ENCODE measurements around the gene CLIC3. TPM values are rescaled to one million over a fixed set of nuclear protein-coding genes. Genes with fewer than 3 reads are reported as not detected.

Gene CLIC3
- polyA plus RNA-seq, 2 donors: 351 to 474 TPM

DNA sequence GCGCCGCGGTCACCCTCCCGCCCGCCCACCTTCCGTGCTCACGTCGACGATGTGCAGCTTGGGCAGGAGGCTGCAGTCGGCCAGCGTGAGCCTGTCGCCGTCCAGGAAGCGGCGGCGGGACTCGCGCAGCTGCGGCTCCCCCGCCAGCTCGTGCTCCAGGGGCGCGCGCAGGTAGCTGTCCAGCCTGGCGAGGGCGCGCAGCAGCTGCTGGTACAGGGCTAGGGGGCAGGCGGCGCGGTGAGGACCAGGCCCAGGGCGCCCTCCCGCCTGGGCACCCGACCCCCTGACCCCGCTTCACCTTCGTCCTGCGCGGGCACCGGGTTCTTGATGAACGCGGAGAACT lies 1.5 kb downstream of the CLIC3 start:
- Histone ChIP-seq H3K27ac (ENCODE audit: low read depth in 2 of 2, low read length in 1 of 2) (peak overlapping the region; percentile 88), H3K4me3 (ENCODE audit: low read depth in 1 of 2, low read length in 2 of 2) (peak overlapping the region; percentile 51 to 52), H3K27me3 (ENCODE audit: control insufficient read depth in 1 of 2, insufficient read depth in 2 of 2, low read length in 2 of 2) (no peaks in the 10 kb centered on the region), H3K36me3 (ENCODE audit: control insufficient read depth in 2 of 2, insufficient read depth in 2 of 2, low read length in 1 of 2) (peaks cover 0 to 9% of the 10 kb centered on the region in 2 donors), H3K9me3 (ENCODE audit: control insufficient read depth in 2 of 2, insufficient read depth in 1 of 2, low read depth in 1 of 2, low read length in 1 of 2) (no peaks in the 10 kb centered on the region), H3K4me1 (ENCODE audit: control insufficient read depth in 2 of 2, insufficient read depth in 2 of 2, low read length in 1 of 2) (peaks cover 0 to 35% of the 10 kb centered on the region in 2 donors)
- WGBS, 2 donors: 45 to 47% methylated on average over 40 of the region's 40 CpGs

DNA sequence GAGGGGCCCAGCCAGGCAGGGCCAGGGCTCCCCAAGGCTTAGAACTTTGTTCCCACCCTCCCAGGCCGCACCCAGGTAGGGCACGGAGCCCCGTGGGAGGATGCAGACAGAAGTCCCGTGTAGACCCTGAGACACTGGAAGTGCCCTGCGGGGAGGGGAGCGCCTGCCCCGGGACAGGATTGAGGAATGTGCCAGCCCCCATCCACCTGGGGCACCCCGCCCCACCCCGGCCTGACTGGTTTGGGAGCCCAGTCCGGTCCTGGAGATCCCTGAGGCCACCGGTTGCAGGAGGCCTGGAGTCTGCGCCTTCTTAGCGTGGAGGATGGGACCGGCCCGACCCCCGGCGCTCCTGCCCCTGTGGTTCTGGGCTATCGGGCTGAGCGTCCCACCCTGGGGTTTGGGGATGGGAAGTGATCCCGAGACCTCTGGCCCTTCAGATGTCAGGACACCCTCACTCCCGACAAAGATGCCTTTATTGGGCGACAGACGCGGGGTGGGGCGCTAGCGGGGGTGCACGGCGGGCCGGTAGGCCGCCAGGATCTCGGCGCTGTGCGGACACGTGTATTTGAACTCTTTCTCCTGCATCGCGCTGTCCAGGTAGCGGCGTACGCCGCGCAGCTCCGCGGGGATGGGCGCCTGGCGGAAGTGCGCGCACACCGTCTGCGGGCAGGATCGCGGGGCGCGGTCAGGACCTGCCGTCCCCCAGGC lies 2.0 kb downstream of the CLIC3 start:
- H3K27me3 ChIP-seq (ENCODE audit: control insufficient read depth in 1 of 2, insufficient read depth in 2 of 2, low read length in 2 of 2): no peaks in the 10 kb centered on the region
- H3K4me1 ChIP-seq (ENCODE audit: control insufficient read depth in 2 of 2, insufficient read depth in 2 of 2, low read length in 1 of 2): peaks cover 0 to 35% of the 10 kb centered on the region in 2 donors
- 60 to 62% methylated on average over 54 of the region's 54 CpGs for WGBS, 2 donors
- peak overlapping the region; percentile 51 to 70 for H3K4me3 ChIP-seq (ENCODE audit: low read depth in 1 of 2, low read length in 2 of 2)
- no peaks in the 10 kb centered on the region for H3K9me3 ChIP-seq (ENCODE audit: control insufficient read depth in 2 of 2, insufficient read depth in 1 of 2, low read depth in 1 of 2, low read length in 1 of 2)
- peak overlapping the region; percentile 64 to 84 for H3K27ac ChIP-seq (ENCODE audit: low read depth in 2 of 2, low read length in 1 of 2)
- peaks cover 0 to 9% of the 10 kb centered on the region in 2 donors for H3K36me3 ChIP-seq (ENCODE audit: control insufficient read depth in 2 of 2, insufficient read depth in 2 of 2, low read length in 1 of 2)

DNA sequence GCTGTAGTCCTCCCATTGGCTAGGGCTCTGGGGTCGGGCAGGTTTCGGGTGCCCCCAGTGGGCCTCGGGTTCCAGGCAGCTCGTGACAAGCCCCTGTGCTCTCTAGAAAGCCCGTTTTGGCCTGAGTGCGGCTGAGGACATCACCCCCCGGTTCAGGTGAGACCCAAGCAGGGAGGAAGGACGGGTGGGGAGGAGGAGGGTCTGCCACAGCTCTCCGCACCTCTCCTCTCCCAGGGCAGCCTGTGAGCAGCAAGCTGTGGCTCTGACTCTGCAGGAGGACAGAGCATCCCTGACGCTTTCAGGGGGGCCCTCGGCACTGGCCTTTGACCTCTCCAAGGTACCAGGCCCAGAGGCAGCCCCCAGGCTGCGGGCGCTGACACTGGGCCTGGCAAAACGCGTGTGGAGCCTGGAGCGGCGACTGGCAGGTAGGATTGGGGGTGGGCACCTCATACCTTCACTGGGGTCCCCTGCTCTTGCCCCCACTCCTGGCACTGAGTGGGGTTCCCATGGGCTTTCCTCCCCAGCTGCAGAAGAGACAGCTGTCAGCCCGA lies 3.5 kb downstream of the CLIC3 start:
- Histone ChIP-seq H3K4me1 (ENCODE audit: control insufficient read depth in 2 of 2, insufficient read depth in 2 of 2, low read length in 1 of 2) (peaks cover 0 to 32% of the 10 kb centered on the region in 2 donors), H3K27ac (ENCODE audit: low read depth in 2 of 2, low read length in 1 of 2) (peak overlapping the region; percentile 84 to 85)

DNA sequence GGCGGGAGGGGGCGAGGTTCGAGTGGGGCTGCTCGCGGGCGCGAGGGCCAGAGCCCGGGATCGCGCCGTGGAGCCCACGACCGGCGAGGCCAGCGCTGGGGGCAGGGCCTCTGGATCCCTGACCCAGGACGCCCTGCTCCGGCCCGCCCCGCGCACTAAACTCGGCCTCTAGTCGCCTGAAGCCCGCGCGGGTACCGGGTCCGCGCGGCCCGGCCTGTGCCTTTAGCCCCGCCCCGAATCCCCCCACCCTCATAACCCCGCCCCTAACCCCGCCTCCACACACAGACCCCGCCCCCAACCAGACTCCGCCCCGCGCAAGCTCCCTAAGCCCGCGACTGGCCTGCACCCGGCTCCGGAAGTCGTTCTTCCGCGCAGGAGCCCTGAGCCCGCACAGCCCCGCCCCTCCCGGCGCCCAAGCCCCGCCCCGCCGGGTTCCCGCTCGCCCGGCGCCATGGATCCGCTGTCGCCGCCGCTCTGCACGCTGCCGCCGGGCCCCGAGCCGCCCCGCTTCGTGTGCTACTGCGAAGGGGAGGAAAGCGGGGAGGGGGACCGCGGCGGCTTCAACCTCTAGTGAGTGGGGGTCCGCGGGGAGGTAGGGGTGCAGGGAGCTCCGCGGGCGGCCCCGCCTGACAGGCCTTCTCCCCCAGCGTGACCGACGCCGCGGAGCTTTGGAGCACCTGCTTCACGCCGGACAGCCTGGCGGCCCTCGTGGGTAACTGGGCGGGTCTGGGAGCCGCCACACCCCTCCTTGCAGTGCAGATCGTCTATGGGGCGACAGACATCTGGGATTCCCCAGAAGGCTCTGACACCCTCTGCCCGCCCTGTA lies 4.2 kb downstream of the CLIC3 start, which contains the start of gene PAXX:
PAXX (plus strand) TSS at position 430 of the 826 bp plus-strand sequence; CDS start at position 452, 22 bp downstream.
- Histone ChIP-seq H3K27me3 (ENCODE audit: control insufficient read depth in 1 of 2, insufficient read depth in 2 of 2, low read length in 2 of 2) (no peaks in the 10 kb centered on the region), H3K27ac (ENCODE audit: low read depth in 2 of 2, low read length in 1 of 2) (peak within 1 kb of the TSS; percentile 84 to 90), H3K4me1 (ENCODE audit: control insufficient read depth in 2 of 2, insufficient read depth in 2 of 2, low read length in 1 of 2) (peaks cover 0 to 27% of the 10 kb centered on the region in 2 donors), H3K4me3 (ENCODE audit: low read depth in 1 of 2, low read length in 2 of 2) (peak within 1 kb of the TSS; percentile 52 to 70), H3K9me3 (ENCODE audit: control insufficient read depth in 2 of 2, insufficient read depth in 1 of 2, low read depth in 1 of 2, low read length in 1 of 2) (no peaks in the 10 kb centered on the region), H3K36me3 (ENCODE audit: control insufficient read depth in 2 of 2, insufficient read depth in 2 of 2, low read length in 1 of 2) (peaks cover 0 to 9% of the 10 kb centered on the region in 2 donors)
- 0 to 3% methylated on average over 49 to 92 of the region's 92 CpGs for WGBS, 2 donors

More for the DNA sequence above, 3.5 kb downstream of the CLIC3 start:
- H3K4me3 ChIP-seq (ENCODE audit: low read depth in 1 of 2, low read length in 2 of 2): peak overlapping the region; percentile 52 to 70
- no peaks in the 10 kb centered on the region for H3K27me3 ChIP-seq (ENCODE audit: control insufficient read depth in 1 of 2, insufficient read depth in 2 of 2, low read length in 2 of 2)
- peaks cover 0 to 9% of the 10 kb centered on the region in 2 donors for H3K36me3 ChIP-seq (ENCODE audit: control insufficient read depth in 2 of 2, insufficient read depth in 2 of 2, low read length in 1 of 2)
- 30 to 33% methylated on average over 18 of the region's 18 CpGs for WGBS, 2 donors
- no peaks in the 10 kb centered on the region for H3K9me3 ChIP-seq (ENCODE audit: control insufficient read depth in 2 of 2, insufficient read depth in 1 of 2, low read depth in 1 of 2, low read length in 1 of 2)

DNA sequence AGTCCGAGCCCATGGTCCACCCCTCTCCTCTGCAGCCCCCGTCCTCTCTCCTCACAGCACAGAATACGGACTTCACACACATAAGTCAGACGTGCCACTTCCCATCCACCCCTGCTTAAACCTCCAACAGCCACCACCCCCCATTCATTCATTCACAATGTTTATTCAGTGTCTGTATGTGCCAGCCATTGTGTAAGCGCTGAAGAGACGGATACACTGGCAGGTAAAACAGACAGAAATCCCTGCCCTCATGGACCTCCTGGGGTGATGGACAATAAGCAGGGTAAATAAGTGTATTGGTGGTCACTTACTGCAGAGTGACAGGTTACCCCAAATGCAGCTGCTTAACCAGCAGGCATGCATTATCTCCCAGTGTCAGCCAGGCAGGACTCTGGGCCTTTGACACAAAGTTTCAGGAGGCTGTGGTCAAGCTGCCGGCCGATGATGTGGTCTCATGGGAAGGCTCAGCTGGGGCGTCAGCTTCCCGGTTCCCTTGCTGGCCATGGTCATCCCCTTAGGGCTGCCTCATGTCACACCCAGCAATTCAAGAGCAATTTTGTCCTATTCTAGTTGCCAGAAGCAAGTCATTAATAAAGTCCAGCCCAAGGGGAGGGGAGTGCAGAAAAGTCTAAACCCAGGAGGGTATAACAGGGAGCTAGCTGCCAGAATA lies 6.0 kb downstream of the CLIC3 start:
- Histone ChIP-seq H3K4me1 (ENCODE audit: control insufficient read depth in 2 of 2, insufficient read depth in 2 of 2, low read length in 1 of 2) (peaks cover 0 to 21% of the 10 kb centered on the region in 2 donors), H3K27ac (ENCODE audit: low read depth in 2 of 2, low read length in 1 of 2) (no peak overlapping the region), H3K36me3 (ENCODE audit: control insufficient read depth in 2 of 2, insufficient read depth in 2 of 2, low read length in 1 of 2) (peaks cover 0 to 9% of the 10 kb centered on the region in 2 donors), H3K9me3 (ENCODE audit: control insufficient read depth in 2 of 2, insufficient read depth in 1 of 2, low read depth in 1 of 2, low read length in 1 of 2) (no peaks in the 10 kb centered on the region), H3K27me3 (ENCODE audit: control insufficient read depth in 1 of 2, insufficient read depth in 2 of 2, low read length in 2 of 2) (no peaks in the 10 kb centered on the region), H3K4me3 (ENCODE audit: low read depth in 1 of 2, low read length in 2 of 2) (no peak overlapping the region)
- WGBS, 2 donors: 66 to 82% methylated on average over 10 of the region's 10 CpGs

DNA sequence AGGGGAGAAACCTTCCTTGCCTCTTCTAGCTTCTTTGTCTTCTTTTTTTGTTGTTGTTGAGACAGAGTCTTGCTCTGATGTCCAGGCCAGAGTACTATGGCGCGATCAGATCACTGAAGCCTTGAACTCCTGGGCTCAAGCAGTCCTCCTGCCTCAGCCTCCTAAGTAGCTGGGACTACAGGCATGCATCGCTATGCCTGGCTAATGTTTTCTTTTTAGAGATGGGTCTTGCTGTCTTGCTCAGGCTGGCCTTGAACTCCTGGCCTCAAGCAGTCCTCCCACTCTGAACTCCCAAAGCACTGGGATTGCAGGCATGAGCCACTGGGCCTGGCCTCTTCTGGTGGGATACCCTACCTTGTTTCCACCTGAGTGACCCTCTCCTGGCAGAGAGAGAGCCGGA lies 7.5 kb downstream of the CLIC3 start:
- peaks cover 0 to 4% of the 10 kb centered on the region in 2 donors for H3K36me3 ChIP-seq (ENCODE audit: control insufficient read depth in 2 of 2, insufficient read depth in 2 of 2, low read length in 1 of 2)
- peaks cover 0 to 12% of the 10 kb centered on the region in 2 donors for H3K4me1 ChIP-seq (ENCODE audit: control insufficient read depth in 2 of 2, insufficient read depth in 2 of 2, low read length in 1 of 2)
- H3K27me3 ChIP-seq (ENCODE audit: control insufficient read depth in 1 of 2, insufficient read depth in 2 of 2, low read length in 2 of 2): no peaks in the 10 kb centered on the region
- H3K4me3 ChIP-seq (ENCODE audit: low read depth in 1 of 2, low read length in 2 of 2): no peak overlapping the region
- no peak overlapping the region for H3K27ac ChIP-seq (ENCODE audit: low read depth in 2 of 2, low read length in 1 of 2)
- no peaks in the 10 kb centered on the region for H3K9me3 ChIP-seq (ENCODE audit: control insufficient read depth in 2 of 2, insufficient read depth in 1 of 2, low read depth in 1 of 2, low read length in 1 of 2)
- 97% methylated on average over 4 of the region's 4 CpGs for WGBS, 2 donors

DNA sequence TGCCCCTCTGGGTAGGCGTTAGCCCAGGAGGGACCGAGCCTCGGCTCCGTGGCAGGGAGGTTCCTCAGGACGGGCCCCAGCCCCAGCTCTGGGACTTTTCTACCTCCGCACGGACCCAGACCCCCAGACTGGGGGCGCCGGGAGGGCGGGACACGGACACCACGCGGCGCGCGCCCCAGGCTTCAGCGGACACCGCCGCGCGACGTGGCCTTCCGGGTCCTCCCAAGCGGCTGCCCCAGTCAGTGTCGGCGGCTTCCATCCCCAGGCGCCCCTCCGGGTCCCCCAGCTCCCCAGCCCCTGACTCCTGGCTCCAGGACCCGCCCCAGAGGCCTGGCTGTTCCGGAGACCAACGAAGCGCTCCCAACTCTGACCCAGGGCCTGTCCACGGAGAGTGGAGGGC lies 10.5 kb downstream of the CLIC3 start:
- H3K4me1 ChIP-seq (ENCODE audit: control insufficient read depth in 2 of 2, insufficient read depth in 2 of 2, low read length in 1 of 2): peaks cover 0 to 2% of the 10 kb centered on the region in 2 donors
- H3K27ac ChIP-seq (ENCODE audit: low read depth in 2 of 2, low read length in 1 of 2): no peak overlapping the region
- no peaks in the 10 kb centered on the region for H3K9me3 ChIP-seq (ENCODE audit: control insufficient read depth in 2 of 2, insufficient read depth in 1 of 2, low read depth in 1 of 2, low read length in 1 of 2)
- H3K27me3 ChIP-seq (ENCODE audit: control insufficient read depth in 1 of 2, insufficient read depth in 2 of 2, low read length in 2 of 2): no peaks in the 10 kb centered on the region
- WGBS, 2 donors: 34 to 37% methylated on average over 32 to 33 of the region's 33 CpGs
- H3K36me3 ChIP-seq (ENCODE audit: control insufficient read depth in 2 of 2, insufficient read depth in 2 of 2, low read length in 1 of 2): no peaks in the 10 kb centered on the region
- H3K4me3 ChIP-seq (ENCODE audit: low read depth in 1 of 2, low read length in 2 of 2): no peak overlapping the region

DNA sequence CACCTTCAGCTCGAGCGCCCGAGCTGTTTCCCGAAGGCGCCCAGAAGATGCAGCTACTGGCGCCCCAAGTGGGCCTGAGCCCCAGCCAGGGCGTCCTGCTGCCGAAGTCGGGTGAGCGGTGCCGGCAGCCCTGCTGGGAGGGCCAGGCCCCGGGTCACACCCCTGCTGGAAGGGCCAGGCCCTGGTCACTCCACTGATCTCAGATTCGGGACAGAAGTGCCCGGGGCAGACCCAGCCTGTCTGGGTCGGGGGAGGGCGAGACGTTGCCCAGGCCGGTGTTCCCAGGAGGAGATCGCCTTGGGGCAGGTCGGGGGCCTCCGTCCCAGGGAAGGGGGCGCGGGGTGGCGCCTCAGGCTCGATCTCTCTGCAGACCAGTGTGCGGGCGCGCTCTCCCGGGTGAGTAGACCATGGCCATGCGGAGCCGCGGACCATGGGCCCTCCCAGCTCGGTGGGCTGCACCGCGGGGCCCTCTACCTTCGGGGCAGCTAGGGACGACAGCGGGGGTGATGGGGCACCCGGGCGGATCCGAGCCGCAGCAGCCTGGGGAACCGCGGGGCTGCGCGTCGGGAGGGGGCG lies 11.3 kb downstream of the CLIC3 start:
- Histone ChIP-seq H3K9me3 (ENCODE audit: control insufficient read depth in 2 of 2, insufficient read depth in 1 of 2, low read depth in 1 of 2, low read length in 1 of 2) (no peaks in the 10 kb centered on the region), H3K27me3 (ENCODE audit: control insufficient read depth in 1 of 2, insufficient read depth in 2 of 2, low read length in 2 of 2) (no peaks in the 10 kb centered on the region), H3K4me3 (ENCODE audit: low read depth in 1 of 2, low read length in 2 of 2) (no peak overlapping the region), H3K4me1 (ENCODE audit: control insufficient read depth in 2 of 2, insufficient read depth in 2 of 2, low read length in 1 of 2) (peaks cover 0 to 2% of the 10 kb centered on the region in 2 donors), H3K36me3 (ENCODE audit: control insufficient read depth in 2 of 2, insufficient read depth in 2 of 2, low read length in 1 of 2) (no peaks in the 10 kb centered on the region), H3K27ac (ENCODE audit: low read depth in 2 of 2, low read length in 1 of 2) (no peak overlapping the region)
- WGBS, 2 donors: 9 to 11% methylated on average over 45 to 48 of the region's 48 CpGs

All from esophagus (tissue), 2 donors.